HepG2 (cell line): ENCODE data around the gene GDPD5. TPM values are rescaled to one million over a fixed set of nuclear protein-coding genes. Genes with fewer than 3 reads are reported as not detected.

Source experiments
- ATAC-seq: fragments of 200-7000 bp; cut with Tn5 transposase; 3 replicates; pipeline ENCODE4 v1.9.1; 2020; ENCODE audit warnings: mild to moderate bottlenecking, moderate library complexity
- BruUV-seq: library from RNA; stranded (reverse); fragments of 400-500 nt; replicated peaks from 2 replicates; lab custom pipeline; 2021; lab: Mats Ljungman, UMichigan
- CTCF ChIA-PET: fragments of 300-600 bp; formaldehyde crosslinking; extraction: SDS; loops from one replicate; lab custom pipeline; 2021; ENCODE audit warnings: low total read pairs, inconsistent platforms, low intra/inter-chr PET ratio; lab: Yijun Ruan, JAX
- POLR2A ChIA-PET: fragments of 350-600 bp; sonication (Branson Sonifier 250); formaldehyde crosslinking; loops from one replicate; lab custom pipeline; 2020; ENCODE audit warnings: antibody characterized with exemption, inconsistent platforms; lab: Yijun Ruan, JAX
- DNase-seq: peaks from one replicate; pipeline ENCODE4 v3.0.0-alpha.2; 2015; ENCODE audit warnings: low spot score
- FAIRE-seq: peaks from 3 replicates; lab custom pipeline; 2011; peaks lifted over from hg19 to GRCh38; lab: Jason Lieb, UNC
- H2AFZ ChIP-seq: one replicate; pipeline ENCODE4 v1.6.1; 2011; ENCODE audit warnings: low read length, inconsistent platforms
- H3K27ac ChIP-seq: fragments of 300-600 bp; 3 replicates; pipeline ENCODE4 v1.8.0; 2011; ENCODE audit warnings: mixed run types, mild to moderate bottlenecking, mixed read lengths, low read length, inconsistent platforms; ENCODE audit not compliant: insufficient read depth; ENCODE audit errors: extremely low read length
- H3K27me3 ChIP-seq, 2 experiments: fragments of 200-600 bp in 1 of 2; 2 replicates in 1 of 2; 3 replicates in 1 of 2; pipeline versions ENCODE4 v1.6.0 to v1.8.0; 2011; ENCODE audit warnings: low read length in 2 of 2, mild to moderate bottlenecking in 2 of 2, moderate library complexity in 2 of 2, inconsistent platforms in 1 of 2; ENCODE audit not compliant: insufficient read depth in 2 of 2, control insufficient read depth in 1 of 2
- H3K36me3 ChIP-seq, 2 experiments: fragments of 200-600 bp in 1 of 2; replicated peaks in 1 of 2; 2 replicates in 1 of 2; 3 replicates in 1 of 2; pipeline versions ENCODE4 v1.5.1 to v1.8.0; 2011; ENCODE audit warnings: low read length in 2 of 2, inconsistent platforms in 1 of 2; ENCODE audit not compliant: insufficient read depth in 2 of 2, control insufficient read depth in 1 of 2
- H3K4me1 ChIP-seq: 2 replicates; pipeline ENCODE4 v1.5.1; 2012; ENCODE audit warnings: low read length, inconsistent platforms; ENCODE audit not compliant: insufficient read depth
- H3K4me2 ChIP-seq: 2 replicates; pipeline ENCODE4 v1.6.0; 2011; ENCODE audit warnings: low read depth, low read length, inconsistent platforms
- H3K4me3 ChIP-seq, 3 experiments: fragments of 200-600 bp in 1 of 3; sonication (generic), shearing (Covaris generic) in 1 of 3; replicated peaks in 1 of 3; 2 replicates each; pipeline ENCODE4 v1.5.1; 2011 to 2016; ENCODE audit warnings: low read length in 3 of 3, inconsistent platforms in 2 of 3, low read depth in 2 of 3, mild to moderate bottlenecking in 2 of 3, control low read depth in 1 of 3, mixed read lengths in 1 of 3; ENCODE audit not compliant: insufficient read depth in 1 of 3
- H3K79me2 ChIP-seq: one replicate; pipeline ENCODE4 v1.6.1; 2011; ENCODE audit warnings: low read length, inconsistent platforms; ENCODE audit not compliant: insufficient read depth
- H3K9ac ChIP-seq: 2 replicates; pipeline ENCODE4 v1.6.0; 2011; ENCODE audit warnings: mild to moderate bottlenecking, low read depth, low read length, inconsistent platforms; ENCODE audit not compliant: insufficient read depth
- H3K9me3 ChIP-seq: 2 replicates; pipeline ENCODE4 v1.5.1; 2012; ENCODE audit warnings: mild to moderate bottlenecking, low read length
- H4K20me1 ChIP-seq: 2 replicates; pipeline ENCODE4 v1.6.0; 2011; ENCODE audit warnings: inconsistent platforms, mild to moderate bottlenecking, low read length, moderate library complexity; ENCODE audit not compliant: insufficient read depth
- ATAD3A ChIP-seq: sonication (generic); formaldehyde crosslinking; IDR thresholded peaks from 2 replicates; pipeline ENCODE4 v1.4.0; 2020; ENCODE audit warnings: missing genetic modification reagents
- CREB1 ChIP-seq, 2 experiments: fragments of 450-650 bp in 1 of 2; IDR thresholded peaks; 2 replicates each; pipeline ENCODE4 v1.6.1; 2016 to 2017; ENCODE audit warnings: control low read depth in 1 of 2, mild to moderate bottlenecking in 1 of 2, missing compliant biosample characterization in 1 of 2, missing genetic modification characterization in 1 of 2
- FOXO4 ChIP-seq: sonication (generic); formaldehyde crosslinking; conservative IDR thresholded peaks from 2 replicates; pipeline ENCODE4 v1.8.1; 2023; ENCODE audit warnings: missing genetic modification reagents
- RFXAP ChIP-seq: sonication (generic); formaldehyde crosslinking; IDR thresholded peaks from 2 replicates; pipeline ENCODE4 v1.4.0; 2020; ENCODE audit warnings: missing genetic modification reagents, borderline replicate concordance
- TEAD3 ChIP-seq: optimal IDR thresholded peaks from 2 replicates; pipeline ENCODE3; 2016; ENCODE audit warnings: borderline replicate concordance
- THAP9 ChIP-seq: sonication (generic); formaldehyde crosslinking; IDR thresholded peaks from 2 replicates; pipeline ENCODE4; 2020; ENCODE audit warnings: missing genetic modification reagents, mild to moderate bottlenecking, borderline replicate concordance
- ZBTB7B ChIP-seq: sonication (generic); formaldehyde crosslinking; IDR thresholded peaks from 2 replicates; pipeline ENCODE4 v1.4.0; 2020; ENCODE audit warnings: missing genetic modification reagents
- ZNF577 ChIP-seq: sonication (generic); formaldehyde crosslinking; IDR thresholded peaks from 2 replicates; pipeline ENCODE4 v1.4.0; 2020; ENCODE audit warnings: mild to moderate bottlenecking, low read depth, missing genetic modification reagents, borderline replicate concordance
- ZNF678 ChIP-seq: sonication (generic); formaldehyde crosslinking; IDR thresholded peaks from 2 replicates; pipeline ENCODE4 v1.4.0; 2020; ENCODE audit warnings: mild to moderate bottlenecking, missing genetic modification reagents
- ZNF724P ChIP-seq: sonication (generic); formaldehyde crosslinking; IDR thresholded peaks from 2 replicates; pipeline ENCODE4 v1.8.0; 2022; ENCODE audit warnings: missing genetic modification reagents, borderline replicate concordance
- WGBS: methylation state at CpG from one replicate; pipeline ENCODE4 v1.1.6; 2017; ENCODE audit warnings: low lambda C conversion rate; 5-methylcytosine and 5-hydroxymethylcytosine counted together
- in situ Hi-C: cut with HindIII; loops from 2 replicates; pipeline ENCODE4 v1.10.0; 2017; ENCODE audit warnings: low pct_unique_long_range_greater_than_20kb; ENCODE audit not compliant: extremely low pct_ligation_motif_present
- intact Hi-C: fragments of 100-400 bp; cut with micrococcal nuclease; formaldehyde crosslinking; loops from one replicate; pipeline ENCODE4 v1.10.0; 2022; ENCODE audit not compliant: unreplicated experiment
- polyA plus RNA-seq, 8 experiments: library from polyadenylated mRNA; depleted of rRNA in 3 of 8; stranded (reverse) in 7 of 8; unstranded in 1 of 8; fragments of >200 nt; fragmentation: Illumina TruSeq in 4 of 8; extraction: Trizol in 4 of 8; gene quantifications; 2 replicates each; pipeline versions ENCODE4 v1.2.1 to v1.2.3, GENCODE V29; 2011 to 2016; ENCODE audit warnings: low read depth in 4 of 8, missing spikeins in 1 of 8, mixed read lengths in 1 of 8; ENCODE audit not compliant: insufficient read depth in 1 of 8
- total RNA-seq, 5 experiments: library from RNA; depleted of rRNA; stranded (reverse); fragments of >200 nt; fragmentation: Illumina TruSeq; extraction: Trizol; gene quantifications; 2 replicates each; pipeline ENCODE4 v1.2.3, GENCODE V29; 2016; ENCODE audit warnings: low read depth in 1 of 5

The GDPD5 gene
- total and polyA plus RNA-seq, 2 of the 13 experiments (the other 11 are each of a cell fraction or from before 2014, with no cell fraction given), result 55.0 to 67.5 TPM

- DNase-seq, result no peak
- Histone ChIP-seq H3K4me3 (no peak overlapping the region), H3K36me3 (no peaks in the 10 kb centered on the region), H3K4me1 (peaks cover 26% of the 10 kb centered on the region), H3K27ac (no peak overlapping the region), H2AFZ (no peak overlapping the region), H3K4me2 (no peak overlapping the region), H3K9ac (no peak overlapping the region), H4K20me1 (no peaks in the 10 kb centered on the region), H3K9me3 (no peaks in the 10 kb centered on the region), H3K27me3 (peaks cover 4 to 39% of the 10 kb centered on the region in 2 experiments), H3K79me2 (no peaks in the 10 kb centered on the region)
- ATAC-seq, result 0 out of 3 replicates have a peak, but pooled peaks have one; percentile 10
- in situ Hi-C loops, result loop anchor here (5.0 kb wide), 1 partner anchor 35 kb away; no protein-coding TSS in a partner anchor
- WGBS, result no CpG with 5 or more reads among the region's 1 CpG
- ChIA-PET POLR2A (interaction anchor here (1.3 kb wide), 1 partner anchor 21 kb away, joined by 6 read pairs; no protein-coding TSS in a partner anchor), CTCF (no interaction called here)
- FAIRE-seq, result no peak
- intact Hi-C loops, result no loop called here
- no peak for TF ChIP-seq ZNF577 (CRISPR knock-in tag)
- TF ChIP-seq ZNF678 (CRISPR knock-in tag), result no peak
- TF ChIP-seq FOXO4 (CRISPR knock-in tag), result 0 out of 2 replicates have a peak, but pooled peaks have one; percentile 47
- BruUV-seq, result no TSS peak
These were observed 16.3 kb upstream of the GDPD5 start for GRCh38 chr11:75542088-75542438.

GRCh38 chr11:75541193-75542087 is 15.7 kb upstream of the GDPD5 start:
- no peaks in the 10 kb centered on the region for H4K20me1 ChIP-seq
- intact Hi-C loops, result no loop called here
- no peaks in the 10 kb centered on the region for H3K36me3 ChIP-seq
- no peak overlapping the region for H3K4me3 ChIP-seq
- FAIRE-seq (no peak), DNase-seq (no peak), ATAC-seq (no peak)
- POLR2A ChIA-PET, result interaction anchor here (1.3 kb wide), 1 partner anchor 21 kb away, joined by 6 read pairs; no protein-coding TSS in a partner anchor
- TF ChIP-seq THAP9 (CRISPR knock-in tag), result peak; percentile 77; the same call in 1 of the 2 replicates
- no peak for TF ChIP-seq ZNF724P
- TF ChIP-seq TEAD3 (CRISPR knock-in tag), result peak; percentile 59
- no peak for TF ChIP-seq RFXAP (CRISPR knock-in tag)
- no peak for TF ChIP-seq ATAD3A (CRISPR knock-in tag)
- TF ChIP-seq CREB1 (IDR thresholded peaks at IDR 0.05), result 0 out of 2 replicates have a peak, but pooled peaks have one; percentile 43
- TF ChIP-seq CREB1 (CRISPR knock-in tag; IDR thresholded peaks at IDR 0.05), result no peak
- no peak for TF ChIP-seq ZBTB7B (CRISPR knock-in tag)
- whole genome bisulfite sequencing, result 44% methylated on average over 4 of the region's 4 CpGs
- H3K4me2 ChIP-seq, result no peak overlapping the region
- in situ Hi-C loops, result loop anchor here (5.0 kb wide), 1 partner anchor 36 kb away; no protein-coding TSS in a partner anchor
- CTCF ChIA-PET, result no interaction called here
- peaks cover 30% of the 10 kb centered on the region for H3K4me1 ChIP-seq
- no TSS peak for BruUV-seq
- H3K9me3 ChIP-seq, result no peaks in the 10 kb centered on the region
- no peak overlapping the region for H3K9ac ChIP-seq
- H3K79me2 ChIP-seq, result no peaks in the 10 kb centered on the region
- H3K27me3 ChIP-seq, result peaks cover 4 to 42% of the 10 kb centered on the region in 2 experiments
- no peak overlapping the region for H2AFZ ChIP-seq
- H3K27ac ChIP-seq, result no peak overlapping the region
